Measurements from ENCODE around the gene DLG2. TPM values are rescaled to one million over a fixed set of nuclear protein-coding genes. Genes with fewer than 3 reads are reported as not detected.

DLG2 gene
- total RNA-seq, 2 experiments from 2014 or later, result 6.9 to 8.2 TPM

- Histone ChIP-seq H3K4me1 (ENCODE audit: insufficient read depth, low read length, poor library complexity, severe bottlenecking) (no peaks in the 10 kb centered on the region), H2AFZ (ENCODE audit: low read length) (no peak overlapping the region), H3K4me2 (ENCODE audit: low read length) (no peak overlapping the region), H3K79me2 (ENCODE audit: insufficient read depth, low read depth, low read length) (no peaks in the 10 kb centered on the region), H3K9me2 (ENCODE audit: insufficient read depth, low read length) (no peaks in the 10 kb centered on the region), H3K9me3 (ENCODE audit: low read length) (no peaks in the 10 kb centered on the region), H4K20me1 (ENCODE audit: insufficient read depth, low read length) (no peaks in the 10 kb centered on the region), H3K27ac (ENCODE audit: low read depth, low read length, poor library complexity, severe bottlenecking) (no peak overlapping the region), H3K4me3 (ENCODE audit: low read depth, low read length, poor library complexity, severe bottlenecking) (no peak overlapping the region), H3K36me3 (ENCODE audit: insufficient read depth, low read length) (no peaks in the 10 kb centered on the region)
- DNase-seq (ENCODE audit: low spot score), result no peak
- POLR2A ChIA-PET, result interaction anchor here (0.7 to 0.9 kb wide), 3 partner anchors 37 to 163 kb away, joined by 3 read pairs; no protein-coding TSS in a partner anchor
- CTCF ChIA-PET (ENCODE audit: unreplicated experiment), result no interaction called here
- no peak for TF ChIP-seq CTCF (conservative IDR thresholded peaks at IDR 0.05; ENCODE audit: low read length)
- no peak for TF ChIP-seq EZH2phosphoT487 (IDR thresholded peaks at IDR 0.05; ENCODE audit: borderline replicate concordance, low read depth, low read length)
- no TSS peak for BruUV-seq (replicated peaks)
- intact Hi-C loops (cut with micrococcal nuclease; ENCODE audit: unreplicated experiment), result no loop called here
These were observed 2081.5 kb downstream of the DLG2 start for GRCh38 chr11:83545494-83546260.

- Histone ChIP-seq H3K4me1 (ENCODE audit: insufficient read depth, low read length, poor library complexity, severe bottlenecking) (no peaks in the 10 kb centered on the region), H3K36me3 (ENCODE audit: insufficient read depth, low read length) (no peaks in the 10 kb centered on the region), H2AFZ (ENCODE audit: low read length) (no peak overlapping the region), H3K9me2 (ENCODE audit: insufficient read depth, low read length) (no peaks in the 10 kb centered on the region), H3K4me2 (ENCODE audit: low read length) (no peak overlapping the region), H3K9me3 (ENCODE audit: low read length) (no peaks in the 10 kb centered on the region), H3K27ac (ENCODE audit: low read depth, low read length, poor library complexity, severe bottlenecking) (no peak overlapping the region), H3K4me3 (ENCODE audit: low read depth, low read length, poor library complexity, severe bottlenecking) (no peak overlapping the region), H3K79me2 (ENCODE audit: insufficient read depth, low read depth, low read length) (no peaks in the 10 kb centered on the region), H4K20me1 (ENCODE audit: insufficient read depth, low read length) (no peaks in the 10 kb centered on the region)
- ChIA-PET CTCF (ENCODE audit: unreplicated experiment) (no interaction called here), POLR2A (no interaction called here)
- intact Hi-C loops (cut with micrococcal nuclease; ENCODE audit: unreplicated experiment), result no loop called here
- BruUV-seq (replicated peaks), result no TSS peak
- TF ChIP-seq EZH2phosphoT487 (IDR thresholded peaks at IDR 0.05; ENCODE audit: borderline replicate concordance, low read depth, low read length) (no peak), CTCF (conservative IDR thresholded peaks at IDR 0.05; ENCODE audit: low read length) (no peak)
- no peak for DNase-seq (ENCODE audit: low spot score)
These were observed 2082.3 kb downstream of the DLG2 start for GRCh38 chr11:83544846-83545245.

DNA sequence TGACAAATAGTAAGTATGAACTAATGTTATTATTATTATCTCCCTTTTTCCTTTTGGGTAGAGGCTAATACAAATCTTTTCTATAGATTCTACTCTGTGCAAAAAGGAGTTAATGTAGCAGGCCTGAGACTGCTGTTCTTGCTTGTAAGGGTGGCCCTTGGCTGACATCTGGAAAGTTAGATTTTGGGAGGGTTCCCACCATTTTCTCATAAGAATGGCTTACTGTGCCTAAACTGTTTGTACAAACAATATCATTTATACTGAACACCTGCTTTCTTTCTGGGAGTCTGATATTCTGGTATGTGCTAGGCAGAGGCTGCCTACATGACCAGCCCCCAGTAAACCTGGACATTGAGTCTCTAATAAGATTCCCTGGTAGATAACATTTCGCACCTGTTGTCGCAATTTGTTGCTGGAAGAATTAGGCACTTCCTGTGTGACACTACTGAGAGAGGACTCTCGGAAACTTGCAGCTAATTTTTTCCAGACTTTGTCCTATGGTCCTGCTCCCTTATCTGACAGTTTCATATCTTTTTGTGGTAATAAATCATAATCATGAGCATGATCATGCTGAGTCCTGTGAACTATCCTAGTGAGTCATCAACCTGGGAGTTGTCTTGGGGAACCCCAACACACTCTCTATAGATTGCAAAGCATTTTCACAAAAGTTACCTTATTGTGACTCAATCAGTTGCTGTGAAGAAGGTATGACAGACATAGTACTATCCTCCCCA, 2083.3 kb downstream of the DLG2 start:
- DNase-seq (ENCODE audit: low spot score), result no peak
- Histone ChIP-seq H4K20me1 (ENCODE audit: insufficient read depth, low read length) (no peaks in the 10 kb centered on the region), H3K9me2 (ENCODE audit: insufficient read depth, low read length) (no peaks in the 10 kb centered on the region), H3K36me3 (ENCODE audit: insufficient read depth, low read length) (no peaks in the 10 kb centered on the region), H2AFZ (ENCODE audit: low read length) (no peak overlapping the region), H3K4me1 (ENCODE audit: insufficient read depth, low read length, poor library complexity, severe bottlenecking) (no peaks in the 10 kb centered on the region), H3K79me2 (ENCODE audit: insufficient read depth, low read depth, low read length) (no peaks in the 10 kb centered on the region), H3K9me3 (ENCODE audit: low read length) (no peaks in the 10 kb centered on the region), H3K27ac (ENCODE audit: low read depth, low read length, poor library complexity, severe bottlenecking) (no peak overlapping the region), H3K4me3 (ENCODE audit: low read depth, low read length, poor library complexity, severe bottlenecking) (no peak overlapping the region), H3K4me2 (ENCODE audit: low read length) (no peak overlapping the region)
- CTCF ChIA-PET (ENCODE audit: unreplicated experiment), result no interaction called here
- BruUV-seq (replicated peaks), result no TSS peak
- TF ChIP-seq EZH2phosphoT487 (IDR thresholded peaks at IDR 0.05; ENCODE audit: borderline replicate concordance, low read depth, low read length) (no peak), CTCF (conservative IDR thresholded peaks at IDR 0.05; ENCODE audit: low read length) (no peak)
- intact Hi-C loops (cut with micrococcal nuclease; ENCODE audit: unreplicated experiment), result no loop called here
- POLR2A ChIA-PET, result no interaction called here
